GM21515 (cell line): Measurements from ENCODE around the gene SYT1.
A peak's percentile ranks its signal among the peaks of the same experiment; 100 is the strongest.

Source experiments
- ATAC-seq: cut with Tn5 transposase; IDR thresholded peaks from one replicate; pipeline ENCODE4 v1.9.1; 2021; ENCODE audit not compliant: unreplicated experiment

The SYT1 gene

GRCh38 chr12:79127271-79127751 lies 262.7 kb downstream of the SYT1 start:
- ATAC-seq = peak; percentile 91

GRCh38 chr12:79128956-79129355 lies 264.4 kb downstream of the SYT1 start:
- ATAC-seq = no peak

GRCh38 chr12:79138872-79139271 lies 274.3 kb downstream of the SYT1 start:
- no peak for ATAC-seq

GRCh38 chr12:79140711-79141110 lies 276.1 kb downstream of the SYT1 start:
- no peak for ATAC-seq

GRCh38 chr12:79141776-79142175 lies 277.2 kb downstream of the SYT1 start:
- no peak for ATAC-seq

- no peak for ATAC-seq
Measured at GRCh38 chr12:79143803-79144202, 279.2 kb downstream of the SYT1 start.

- no peak for ATAC-seq
Measured at GRCh38 chr12:79151956-79152355, 287.4 kb downstream of the SYT1 start.

GRCh38 chr12:79155683-79156082 lies 291.1 kb downstream of the SYT1 start:
- no peak for ATAC-seq

- ATAC-seq = no peak
Measured at GRCh38 chr12:79156846-79157463, 292.4 kb downstream of the SYT1 start.

GRCh38 chr12:79161249-79161934 lies 296.8 kb downstream of the SYT1 start:
- ATAC-seq = no peak

- ATAC-seq = no peak
Measured at GRCh38 chr12:79162147-79162772, 297.7 kb downstream of the SYT1 start.

GRCh38 chr12:79162948-79163347 lies 298.4 kb downstream of the SYT1 start:
- ATAC-seq = peak; percentile 57

GRCh38 chr12:79164890-79165289 lies 300.3 kb downstream of the SYT1 start:
- ATAC-seq = no peak

GRCh38 chr12:79168687-79169086 lies 304.1 kb downstream of the SYT1 start:
- ATAC-seq = no peak

GRCh38 chr12:79174626-79175025 lies 310.1 kb downstream of the SYT1 start:
- peak; percentile 80 for ATAC-seq

- ATAC-seq = no peak
Measured at GRCh38 chr12:79183003-79183402, 318.4 kb downstream of the SYT1 start.

GRCh38 chr12:79183926-79184325 lies 319.4 kb downstream of the SYT1 start:
- ATAC-seq = no peak

GRCh38 chr12:79186506-79186905 lies 321.9 kb downstream of the SYT1 start:
- no peak for ATAC-seq

- ATAC-seq = no peak
Measured at GRCh38 chr12:79187032-79187431, 322.5 kb downstream of the SYT1 start.

- no peak for ATAC-seq
Measured at GRCh38 chr12:79191391-79191790, 326.8 kb downstream of the SYT1 start.

- ATAC-seq = no peak
Measured at GRCh38 chr12:79194595-79194994, 330.0 kb downstream of the SYT1 start.

GRCh38 chr12:79199166-79199565 lies 334.6 kb downstream of the SYT1 start:
- no peak for ATAC-seq
